ENCODE results near the gene RIMS4. TPM values are rescaled to one million over a fixed set of nuclear protein-coding genes. Genes with fewer than 3 reads are reported as not detected.

The RIMS4 gene
- total and polyA plus RNA-seq, 2 of the 8 experiments (the other 6 are each of a cell fraction or from before 2014, with no cell fraction given): 13.3 to 44.2 TPM

GRCh38 chr20:44768256-44768655, 42.1 kb downstream of the RIMS4 start:
- 95% methylated on average over 8 of the region's 8 CpGs; no CpG with 5 or more reads in 1 of the 2 experiments for WGBS, 2 experiments (ENCODE audit: extremely low coverage in 1 of 2, insufficient coverage in 1 of 2, insufficient read length in 1 of 2, insufficient replicate concordance in 2 of 2, low coverage in 1 of 2, low lambda C conversion rate in 2 of 2, missing lambda C conversion rate in 1 of 2)
- Histone ChIP-seq H2BK5ac (ENCODE audit: low read depth, low read length) (no peak overlapping the region), H4K8ac (ENCODE audit: extremely low read depth, insufficient read depth, low read length) (no peak overlapping the region), H3K18ac (ENCODE audit: extremely low read depth, low read length) (no peak overlapping the region), H3K56ac (replicated peaks; ENCODE audit: insufficient read length, low read depth, low read length) (no peak overlapping the region), H3K4me2 (ENCODE audit: insufficient read depth in 1 of 2, low read depth in 2 of 2, low read length in 2 of 2) (no peak overlapping the region), H3K14ac (ENCODE audit: insufficient read length) (no peak overlapping the region), H4K5ac (ENCODE audit: insufficient read length, low read depth, low read length) (no peak overlapping the region), H3K4me1 (replicated peaks in 1 of 4; ENCODE audit: control insufficient read depth in 3 of 4, insufficient read depth in 4 of 4, low read length in 3 of 4) (peaks cover 0 to 5% (median 0%) of the 10 kb centered on the region in 4 experiments; a peak in 4 of 7 replicates), H3K4ac (replicated peaks; ENCODE audit: insufficient read length, low read depth, low read length) (no peak overlapping the region), H3K27ac (ENCODE audit: low read depth, low read length) (no peak overlapping the region), H3K79me1 (ENCODE audit: low read depth, low read length) (no peaks in the 10 kb centered on the region; the same call in 1 of the 2 replicates), H2AK5ac (ENCODE audit: low read depth, low read length) (no peak overlapping the region), H3K23ac (ENCODE audit: insufficient read length) (no peak overlapping the region), H2BK12ac (ENCODE audit: low read depth, low read length) (no peak overlapping the region), H2AFZ (ENCODE audit: low read length) (no peak overlapping the region), H3K23me2 (ENCODE audit: low read depth, low read length) (peaks cover 5% of the 10 kb centered on the region; the same call in 1 of the 2 replicates), H3K9me3 (ENCODE audit: insufficient read depth in 2 of 2, low read depth in 1 of 2, low read length in 1 of 2) (no peaks in the 10 kb centered on the region), H4K20me1 (replicated peaks in 1 of 2; ENCODE audit: control insufficient read depth in 1 of 2, insufficient read depth in 2 of 2, low read length in 2 of 2) (peaks cover 0 to 11% of the 10 kb centered on the region in 2 experiments), H3K9ac (replicated peaks in 1 of 4; ENCODE audit: extremely low read depth in 1 of 4, low read depth in 3 of 4, low read length in 3 of 4) (no peak overlapping the region), H2BK120ac (replicated peaks; ENCODE audit: low read depth, low read length) (no peak overlapping the region), H3K36me3 (ENCODE audit: control insufficient read depth in 2 of 4, insufficient read depth in 4 of 4, low read length in 3 of 4) (no peaks in the 10 kb centered on the region; a peak in 1 of 8 replicates), H3K27me3 (replicated peaks in 1 of 4; ENCODE audit: control insufficient read depth in 3 of 4, extremely low read depth in 1 of 4, insufficient read depth in 3 of 4, low read length in 3 of 4) (no peaks in the 10 kb centered on the region), H3K79me2 (ENCODE audit: control insufficient read depth in 1 of 2, insufficient read depth in 2 of 2, low read length in 2 of 2) (no peaks in the 10 kb centered on the region), H4K91ac (replicated peaks; ENCODE audit: insufficient read length, low read length) (no peak overlapping the region), H2BK20ac (ENCODE audit: low read length) (no peak overlapping the region), H3K4me3 (ENCODE audit: extremely low read depth in 1 of 4, insufficient read depth in 2 of 4, low read depth in 3 of 4, low read length in 4 of 4) (no peak overlapping the region), H2BK15ac (ENCODE audit: low read length) (no peak overlapping the region)
- no peak for DNase-seq (ENCODE audit: low read depth in 1 of 2, low spot score in 2 of 2)
- ChIA-PET POLR2A (ENCODE audit: partially characterized antibody) (interaction anchor here (0.9 to 1.8 kb wide), 3 partner anchors 14 to 24 kb away, joined by 3 to 5 read pairs (median 5); no protein-coding TSS in a partner anchor), CTCF (ENCODE audit: partially characterized antibody) (interaction anchor here (0.6 to 17.1 kb wide), 6 partner anchors 15 to 120 kb away, joined by 3 to 256 read pairs (median 4); partner anchors contain the start of gene KCNK15)
- FAIRE-seq: no peak
- TF ChIP-seq SP4 (IDR thresholded peaks at IDR 0.05; ENCODE audit: low read length): no peak
- no peak for TF ChIP-seq BCL11A (IDR thresholded peaks at IDR 0.05; ENCODE audit: low read depth in 2 of 2, low read length in 2 of 2)
- TF ChIP-seq BACH1 (IDR thresholded peaks at IDR 0.05; ENCODE audit: low read length): no peak
- no peak for TF ChIP-seq NRF1 (IDR thresholded peaks at IDR 0.05; ENCODE audit: low read depth, low read length)
- TF ChIP-seq BRCA1 (IDR thresholded peaks at IDR 0.05; ENCODE audit: low read depth, low read length): no peak
- TF ChIP-seq JUN (IDR thresholded peaks at IDR 0.05; ENCODE audit: low read depth, low read length): no peak
- TF ChIP-seq HDAC2 (IDR thresholded peaks at IDR 0.05; ENCODE audit: borderline replicate concordance in 1 of 2, low read depth in 2 of 2, low read length in 2 of 2): no peak
- TF ChIP-seq KDM4A (IDR thresholded peaks at IDR 0.05; ENCODE audit: low read depth, low read length, severe bottlenecking): no peak
- TF ChIP-seq POLR2A (IDR thresholded peaks at IDR 0.05; ENCODE audit: control extremely low read depth in 1 of 2, low read depth in 2 of 2, low read length in 2 of 2): no peak
- TF ChIP-seq EP300 (IDR thresholded peaks at IDR 0.05; ENCODE audit: borderline replicate concordance in 1 of 2, low read depth in 2 of 2, low read length in 2 of 2): no peak
- TF ChIP-seq YY1 (IDR thresholded peaks at IDR 0.05; ENCODE audit: low read depth, low read length): no peak
- TF ChIP-seq JUND (IDR thresholded peaks at IDR 0.05; ENCODE audit: low read length): no peak
- TF ChIP-seq RNF2 (IDR thresholded peaks at IDR 0.05; ENCODE audit: borderline replicate concordance, low read depth, low read length, missing control alignments, poor library complexity, severe bottlenecking): no peak
- no peak for TF ChIP-seq CHD2 (IDR thresholded peaks at IDR 0.05; ENCODE audit: low read length)
- TF ChIP-seq CEBPB (IDR thresholded peaks at IDR 0.05; ENCODE audit: low read depth, low read length): no peak

All from H1 (cell line).